ENCODE measurements around the gene C5orf58.

GRCh38 chr5:170232786-170233185, at the start of gene C5orf58:
- TF ChIP-seq CTCF (IDR thresholded peaks at IDR 0.05) (no peak), POLR2A (IDR thresholded peaks at IDR 0.05) (no peak)
